Mesodermal cell (in vitro differentiated cells): Measurements from ENCODE around the gene PRAMEF20.

Experiments
- H3K27ac ChIP-seq: 2 replicates; pipeline ENCODE4 v1.7.0; 2013; ENCODE audit warnings: mild to moderate bottlenecking, low read depth, low read length, moderate library complexity; ENCODE audit not compliant: severe bottlenecking
- H3K36me3 ChIP-seq: 2 replicates; pipeline ENCODE4 v1.7.1; 2013; ENCODE audit warnings: mild to moderate bottlenecking, low read length, moderate library complexity; ENCODE audit not compliant: control insufficient read depth, insufficient read depth
- H3K4me1 ChIP-seq: one replicate; pipeline ENCODE4 v1.7.1; 2013; ENCODE audit warnings: mild to moderate bottlenecking, low read length; ENCODE audit not compliant: insufficient read depth, control insufficient read depth, poor library complexity, severe bottlenecking
- H3K4me3 ChIP-seq: 2 replicates; pipeline ENCODE4 v1.7.0; 2013; ENCODE audit warnings: low read length, control low read depth, mild to moderate bottlenecking; ENCODE audit not compliant: insufficient read depth, poor library complexity, severe bottlenecking; ENCODE audit errors: extremely low read depth
- H3K9me3 ChIP-seq: 2 replicates; pipeline ENCODE4 v1.7.1; 2013; ENCODE audit warnings: mild to moderate bottlenecking, low read length, moderate library complexity; ENCODE audit not compliant: control insufficient read depth
- WGBS, 2 experiments: methylation state at CpG; one replicate each; pipeline ENCODE4 v1.1.5; 2013; ENCODE audit warnings: missing lambda C conversion rate in 2 of 2; ENCODE audit not compliant: insufficient coverage in 2 of 2; 5-methylcytosine and 5-hydroxymethylcytosine counted together

The PRAMEF20 gene

GRCh38 chr1:13461977-13462376 lies 51.7 kb downstream of the PRAMEF20 start:
- no peaks in the 10 kb centered on the region for H3K36me3 ChIP-seq
- H3K4me3 ChIP-seq: no peak overlapping the region
- no peak overlapping the region for H3K27ac ChIP-seq
- 78 to 100% methylated on average over 1 of the region's 2 CpGs for WGBS, 2 experiments
- H3K9me3 ChIP-seq: no peaks in the 10 kb centered on the region
- H3K4me1 ChIP-seq: no peaks in the 10 kb centered on the region

- no peaks in the 10 kb centered on the region for H3K36me3 ChIP-seq
- no peak overlapping the region for H3K4me3 ChIP-seq
- no peaks in the 10 kb centered on the region for H3K4me1 ChIP-seq
- no peaks in the 10 kb centered on the region for H3K9me3 ChIP-seq
- WGBS, 2 experiments: 61 to 77% methylated on average over 6 to 7 of the region's 7 CpGs
- H3K27ac ChIP-seq: no peak overlapping the region
Observed at GRCh38 chr1:13462682-13463081, 52.4 kb downstream of the PRAMEF20 start.

- H3K9me3 ChIP-seq: no peaks in the 10 kb centered on the region
- no peak overlapping the region for H3K27ac ChIP-seq
- WGBS, 2 experiments: 63% methylated on average over 1 of the region's 1 CpG; no CpG with 5 or more reads in 1 of the 2 experiments
- H3K4me1 ChIP-seq: no peaks in the 10 kb centered on the region
- H3K36me3 ChIP-seq: no peaks in the 10 kb centered on the region
- H3K4me3 ChIP-seq: no peak overlapping the region
Observed at GRCh38 chr1:13465515-13465914, 55.3 kb downstream of the PRAMEF20 start.

- no peaks in the 10 kb centered on the region for H3K36me3 ChIP-seq
- 41 to 49% methylated on average over 3 to 4 of the region's 5 CpGs for WGBS, 2 experiments
- H3K4me1 ChIP-seq: no peaks in the 10 kb centered on the region
- no peak overlapping the region for H3K27ac ChIP-seq
- no peaks in the 10 kb centered on the region for H3K9me3 ChIP-seq
- no peak overlapping the region for H3K4me3 ChIP-seq
Observed at GRCh38 chr1:13469343-13469742, 59.1 kb downstream of the PRAMEF20 start.
